Caco-2 (cell line): ENCODE measurements around the gene ERCC8. TPM values are rescaled to one million over a fixed set of nuclear protein-coding genes. Genes with fewer than 3 reads are reported as not detected.

ENCODE experiments used
- BruUV-seq: library from RNA; stranded (reverse); fragments of 400-500 nt; replicated peaks from 2 replicates; lab custom pipeline; 2021; lab: Mats Ljungman, UMichigan
- CTCF ChIA-PET: fragments of 300-600 bp; sonication (Branson Sonifier 250); formaldehyde crosslinking; loops from one replicate; lab custom pipeline; 2022; ENCODE audit warnings: antibody characterized with exemption; lab: Charles Lee
- POLR2A ChIA-PET: fragments of 300-600 bp; sonication (Branson Sonifier 250); formaldehyde crosslinking; loops from one replicate; lab custom pipeline; 2022; ENCODE audit warnings: antibody characterized with exemption; lab: Charles Lee
- DNase-seq, 2 experiments: peaks; one replicate each; pipeline versions ENCODE4 v3.0.0 to v3.0.0-alpha.2; 2020 to 2022
- H3K27me3 ChIP-seq: replicated peaks from 2 replicates; pipeline ENCODE4 v1.6.0; 2011; ENCODE audit warnings: low read length; ENCODE audit not compliant: control insufficient read depth, insufficient read depth
- H3K36me3 ChIP-seq: 2 replicates; pipeline ENCODE4 v1.5.1; 2011; ENCODE audit warnings: low read length; ENCODE audit not compliant: control insufficient read depth, insufficient read depth
- H3K4me1 ChIP-seq: fragments of 250-450 bp; sonication (Bioruptor Pico); 2 replicates; pipeline ENCODE4 v1.5.1; 2020; ENCODE audit warnings: mild to moderate bottlenecking
- H3K4me3 ChIP-seq: 2 replicates; pipeline ENCODE4 v1.5.1; 2011; ENCODE audit warnings: low read depth, mild to moderate bottlenecking, control low read depth, low read length
- H3K9me3 ChIP-seq: fragments of 250-450 bp; sonication (Bioruptor Pico); 2 replicates; pipeline ENCODE4 v1.5.1; 2020; ENCODE audit warnings: mild to moderate bottlenecking, moderate library complexity
- H3K27ac Mint-ChIP-seq: one replicate; pipeline ENCODE4 v1.8.0; 2022; ENCODE audit warnings: mixed read lengths; ENCODE audit not compliant: unreplicated experiment
- H3K27me3 Mint-ChIP-seq: one replicate; pipeline ENCODE4 v1.8.0; 2022; ENCODE audit warnings: mixed read lengths; ENCODE audit not compliant: insufficient read depth, unreplicated experiment
- H3K36me3 Mint-ChIP-seq: one replicate; pipeline ENCODE4 v1.8.0; 2022; ENCODE audit warnings: mild to moderate bottlenecking, mixed read lengths; ENCODE audit not compliant: insufficient read depth, unreplicated experiment
- H3K4me1 Mint-ChIP-seq: one replicate; pipeline ENCODE4 v1.8.0; 2022; ENCODE audit warnings: low read depth, mixed read lengths; ENCODE audit not compliant: unreplicated experiment
- H3K4me3 Mint-ChIP-seq: one replicate; pipeline ENCODE4 v1.8.0; 2022; ENCODE audit warnings: mild to moderate bottlenecking, moderate library complexity, mixed read lengths; ENCODE audit not compliant: unreplicated experiment
- H3K9me3 Mint-ChIP-seq: one replicate; pipeline ENCODE4 v1.8.0; 2022; ENCODE audit warnings: mixed read lengths; ENCODE audit not compliant: unreplicated experiment
- CTCF ChIP-seq, 2 experiments: fragments of 200-600 bp in 1 of 2; IDR thresholded peaks; 1 replicate in 1 of 2; 2 replicates in 1 of 2; pipeline versions ENCODE4 v1.5.1 to v1.8.0; 2011 to 2022; ENCODE audit warnings: antibody characterized with exemption in 1 of 2, control low read depth in 1 of 2, inconsistent platforms in 1 of 2, low read depth in 1 of 2, low read length in 1 of 2, mild to moderate bottlenecking in 1 of 2, moderate library complexity in 1 of 2; ENCODE audit not compliant: insufficient read depth in 1 of 2, severe bottlenecking in 1 of 2, unreplicated experiment in 1 of 2
- intact Hi-C: fragments of 100-400 bp; cut with micrococcal nuclease; formaldehyde crosslinking; loops from one replicate; pipeline ENCODE4 v1.10.0; 2022; ENCODE audit not compliant: unreplicated experiment
- total RNA-seq: library from RNA; stranded (reverse); gene quantifications from 2 replicates; pipeline ENCODE4 v1.2.3, GENCODE V29; 2022

The ERCC8 gene
- total RNA-seq, 1 experiment from 2014 or later, result 19.8 TPM

DNA sequence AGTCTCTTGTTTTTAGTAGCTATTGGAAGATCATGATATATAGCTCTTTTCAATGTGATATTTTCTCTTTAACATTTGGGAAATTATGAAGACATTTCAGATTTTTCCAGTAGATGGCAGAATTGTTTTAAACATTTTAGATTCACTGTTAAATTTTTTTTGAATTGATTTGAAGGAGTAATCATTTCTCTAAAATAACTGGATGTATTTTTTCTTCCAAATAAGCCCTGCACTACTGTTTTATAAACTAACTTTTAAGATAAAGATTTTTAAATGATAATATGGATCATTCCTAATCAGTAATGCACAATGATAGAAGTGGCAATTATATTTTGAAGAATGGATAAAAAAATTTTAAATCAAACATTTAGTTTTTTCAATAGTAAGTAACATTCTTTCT is 14.3 kb upstream of the ERCC8 start:
- intact Hi-C loops, result loop anchor here (5.0 to 10.0 kb wide), 4 partner anchors 176 to 973 kb away; partner anchors contain the start of gene ZSWIM6
- CTCF ChIA-PET, result interaction anchor here (0.6 to 1.0 kb wide), 4 partner anchors 180 to 859 kb away, joined by 3 read pairs; no protein-coding TSS in a partner anchor
- no TSS peak for BruUV-seq
- no peak for DNase-seq
- Mint-ChIP-seq H3K9me3 (peaks cover 12% of the 10 kb centered on the region), H3K27ac (no peak overlapping the region), H3K4me3 (no peak overlapping the region), H3K27me3 (no peaks in the 10 kb centered on the region), H3K36me3 (no peaks in the 10 kb centered on the region), H3K4me1 (no peaks in the 10 kb centered on the region)
- Histone ChIP-seq H3K9me3 (0 out of 2 replicates have a peak, but pooled peaks cover 6% of the 10 kb centered on the region), H3K27me3 (no peaks in the 10 kb centered on the region), H3K4me1 (no peaks in the 10 kb centered on the region), H3K36me3 (no peaks in the 10 kb centered on the region), H3K4me3 (no peak overlapping the region)
- POLR2A ChIA-PET, result no interaction called here
- no peak for TF ChIP-seq CTCF (IDR thresholded peaks at IDR 0.05; ENCODE audit: insufficient read depth in 1 of 2, low read depth in 1 of 2, low read length in 1 of 2, severe bottlenecking in 1 of 2, unreplicated experiment in 1 of 2)

DNA sequence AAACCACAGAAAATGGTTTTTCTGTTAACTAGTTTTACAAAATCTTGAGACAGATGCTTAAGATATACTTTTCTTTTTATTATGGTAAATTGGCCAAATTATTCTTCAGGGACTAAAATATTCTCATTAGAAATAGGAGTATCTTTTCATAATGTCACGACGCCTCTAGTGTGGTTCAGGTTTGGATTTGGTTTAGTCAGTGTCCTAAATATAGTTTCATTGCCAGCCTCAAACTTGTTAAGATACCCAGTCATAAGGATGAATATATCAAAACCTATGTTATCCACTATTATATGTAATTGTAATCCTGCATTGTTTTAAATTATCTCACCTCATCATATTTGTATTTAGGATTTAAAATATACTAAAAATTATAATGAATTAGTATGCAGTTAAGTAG is 13.8 kb upstream of the ERCC8 start:
- intact Hi-C loops, result loop anchor here (5.0 to 10.0 kb wide), 4 partner anchors 176 to 974 kb away; partner anchors contain the start of gene ZSWIM6
- H3K4me3 Mint-ChIP-seq, result no peak overlapping the region
- CTCF ChIA-PET, result interaction anchor here (0.6 to 1.0 kb wide), 4 partner anchors 181 to 859 kb away, joined by 3 read pairs; no protein-coding TSS in a partner anchor
- Histone ChIP-seq H3K4me1 (no peaks in the 10 kb centered on the region), H3K36me3 (no peaks in the 10 kb centered on the region), H3K27me3 (no peaks in the 10 kb centered on the region), H3K9me3 (0 out of 2 replicates have a peak, but pooled peaks cover 6% of the 10 kb centered on the region), H3K4me3 (no peak overlapping the region)
- no peaks in the 10 kb centered on the region for H3K27me3 Mint-ChIP-seq
- no peaks in the 10 kb centered on the region for H3K36me3 Mint-ChIP-seq
- no peaks in the 10 kb centered on the region for H3K4me1 Mint-ChIP-seq
- no peak for TF ChIP-seq CTCF (IDR thresholded peaks at IDR 0.05; ENCODE audit: insufficient read depth in 1 of 2, low read depth in 1 of 2, low read length in 1 of 2, severe bottlenecking in 1 of 2, unreplicated experiment in 1 of 2)
- H3K9me3 Mint-ChIP-seq, result peaks cover 12% of the 10 kb centered on the region
- BruUV-seq, result no TSS peak
- POLR2A ChIA-PET, result no interaction called here
- H3K27ac Mint-ChIP-seq, result no peak overlapping the region
- DNase-seq, result no peak

DNA sequence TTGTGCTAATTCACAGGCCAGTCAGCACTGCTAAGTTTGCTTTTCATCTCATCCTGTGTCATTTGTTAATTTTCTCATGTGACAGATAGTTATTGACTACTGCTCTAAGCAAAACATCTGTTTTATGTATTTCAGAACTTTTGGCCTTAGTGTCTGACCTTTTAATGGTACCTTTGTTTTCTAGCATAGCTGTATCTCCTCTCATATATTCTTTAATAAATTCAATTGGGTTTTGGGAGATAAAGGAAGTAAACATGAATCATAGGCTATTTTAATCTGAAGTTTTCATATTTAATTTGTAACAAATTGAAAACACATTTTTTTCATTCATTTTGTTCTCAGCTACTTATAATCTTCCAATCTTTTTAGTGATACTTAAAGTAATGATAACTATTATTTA is 13.2 kb upstream of the ERCC8 start:
- Mint-ChIP-seq H3K36me3 (no peaks in the 10 kb centered on the region), H3K27me3 (no peaks in the 10 kb centered on the region), H3K9me3 (peaks cover 12% of the 10 kb centered on the region), H3K27ac (no peak overlapping the region), H3K4me3 (no peak overlapping the region), H3K4me1 (no peaks in the 10 kb centered on the region)
- intact Hi-C loops, result loop anchor here (5.0 to 10.0 kb wide), 4 partner anchors 177 to 974 kb away; partner anchors contain the start of gene ZSWIM6
- no peak for DNase-seq
- H3K36me3 ChIP-seq, result no peaks in the 10 kb centered on the region
- H3K4me3 ChIP-seq, result no peak overlapping the region
- no peaks in the 10 kb centered on the region for H3K27me3 ChIP-seq
- CTCF ChIA-PET, result interaction anchor here (1.0 kb wide), 1 partner anchor 662 kb away, joined by 3 read pairs; no protein-coding TSS in a partner anchor
- H3K9me3 ChIP-seq, result 0 out of 2 replicates have a peak, but pooled peaks cover 6% of the 10 kb centered on the region
- no peak for TF ChIP-seq CTCF (IDR thresholded peaks at IDR 0.05; ENCODE audit: insufficient read depth in 1 of 2, low read depth in 1 of 2, low read length in 1 of 2, severe bottlenecking in 1 of 2, unreplicated experiment in 1 of 2)
- POLR2A ChIA-PET, result no interaction called here
- no TSS peak for BruUV-seq
- H3K4me1 ChIP-seq, result no peaks in the 10 kb centered on the region
